A549 (cell line): ENCODE measurements around the gene PBX2.

Experiments
- CBX2 ChIP-seq: fragments of 200-600 bp; sonication (generic); IDR thresholded peaks from 2 replicates; pipeline ENCODE4 v1.6.1; 2016; ENCODE audit warnings: low read depth, mild to moderate bottlenecking, borderline replicate concordance
- CHD2 ChIP-seq: fragments of 150-350 bp; IDR thresholded peaks from 2 replicates; pipeline ENCODE4 v1.6.1; 2014; ENCODE audit warnings: low read length; ENCODE audit not compliant: partially characterized antibody
- MYC ChIP-seq: IDR thresholded peaks from 2 replicates; pipeline ENCODE4 v1.6.1; 2012; ENCODE audit warnings: mild to moderate bottlenecking, inconsistent platforms, low read length, improper control_type of control experiment, borderline replicate concordance
- NR3C1 ChIP-seq: fragments of >200 bp; sonication (Bioruptor Twin); formaldehyde crosslinking; IDR thresholded peaks from 3 replicates; pipeline ENCODE4 v1.6.1; 2017
- POLR2A ChIP-seq: IDR thresholded peaks from 2 replicates; pipeline ENCODE4 v1.6.1; 2012; ENCODE audit warnings: mild to moderate bottlenecking, low read length
- REST ChIP-seq: fragments of 200-600 bp; sonication (generic); IDR thresholded peaks from 2 replicates; pipeline ENCODE4 v1.6.1; 2016; ENCODE audit warnings: antibody characterized with exemption, mild to moderate bottlenecking, moderate library complexity
- RFX5 ChIP-seq: fragments of 450-650 bp; IDR thresholded peaks from 2 replicates; pipeline ENCODE4 v1.7.1; 2014; ENCODE audit warnings: antibody characterized with exemption, mild to moderate bottlenecking, moderate library complexity
- TF ChIP-seq, protein P1 (sequence below): IDR thresholded peaks from 2 replicates; pipeline ENCODE4 v1.6.1; 2012; ENCODE audit warnings: low read depth, borderline replicate concordance
- TF ChIP-seq, protein P2 (sequence below): fragments of >200 bp; sonication (Bioruptor Twin); formaldehyde crosslinking; IDR thresholded peaks from 3 replicates; pipeline ENCODE4 v1.5.1; 2016

- TF ChIP-seq RFX5 (no peak), CBX2 (no peak), REST (no peak), POLR2A (no peak), MYC (no peak), NR3C1 (no peak), CHD2 (no peak)
- TF ChIP-seq, protein P1, sequence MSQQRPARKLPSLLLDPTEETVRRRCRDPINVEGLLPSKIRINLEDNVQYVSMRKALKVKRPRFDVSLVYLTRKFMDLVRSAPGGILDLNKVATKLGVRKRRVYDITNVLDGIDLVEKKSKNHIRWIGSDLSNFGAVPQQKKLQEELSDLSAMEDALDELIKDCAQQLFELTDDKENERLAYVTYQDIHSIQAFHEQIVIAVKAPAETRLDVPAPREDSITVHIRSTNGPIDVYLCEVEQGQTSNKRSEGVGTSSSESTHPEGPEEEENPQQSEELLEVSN, result no peak
- TF ChIP-seq, protein P2, sequence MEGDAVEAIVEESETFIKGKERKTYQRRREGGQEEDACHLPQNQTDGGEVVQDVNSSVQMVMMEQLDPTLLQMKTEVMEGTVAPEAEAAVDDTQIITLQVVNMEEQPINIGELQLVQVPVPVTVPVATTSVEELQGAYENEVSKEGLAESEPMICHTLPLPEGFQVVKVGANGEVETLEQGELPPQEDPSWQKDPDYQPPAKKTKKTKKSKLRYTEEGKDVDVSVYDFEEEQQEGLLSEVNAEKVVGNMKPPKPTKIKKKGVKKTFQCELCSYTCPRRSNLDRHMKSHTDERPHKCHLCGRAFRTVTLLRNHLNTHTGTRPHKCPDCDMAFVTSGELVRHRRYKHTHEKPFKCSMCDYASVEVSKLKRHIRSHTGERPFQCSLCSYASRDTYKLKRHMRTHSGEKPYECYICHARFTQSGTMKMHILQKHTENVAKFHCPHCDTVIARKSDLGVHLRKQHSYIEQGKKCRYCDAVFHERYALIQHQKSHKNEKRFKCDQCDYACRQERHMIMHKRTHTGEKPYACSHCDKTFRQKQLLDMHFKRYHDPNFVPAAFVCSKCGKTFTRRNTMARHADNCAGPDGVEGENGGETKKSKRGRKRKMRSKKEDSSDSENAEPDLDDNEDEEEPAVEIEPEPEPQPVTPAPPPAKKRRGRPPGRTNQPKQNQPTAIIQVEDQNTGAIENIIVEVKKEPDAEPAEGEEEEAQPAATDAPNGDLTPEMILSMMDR, result no peak
Observed at GRCh38 chr6:32189069-32189741, 797 bp downstream of the PBX2 start.
